GM18861 (cell line): Measurements from ENCODE around the gene UBR3.
"Not testable (repeated sequence)": the region's sequence is repeated elsewhere in the genome, so short reads cannot be mapped to it uniquely, and the experiment has no call there.

Source experiments
- ATAC-seq: cut with Tn5 transposase; IDR thresholded peaks from one replicate; pipeline ENCODE4 v1.9.1; 2021; ENCODE audit not compliant: unreplicated experiment

The UBR3 gene

DNA sequence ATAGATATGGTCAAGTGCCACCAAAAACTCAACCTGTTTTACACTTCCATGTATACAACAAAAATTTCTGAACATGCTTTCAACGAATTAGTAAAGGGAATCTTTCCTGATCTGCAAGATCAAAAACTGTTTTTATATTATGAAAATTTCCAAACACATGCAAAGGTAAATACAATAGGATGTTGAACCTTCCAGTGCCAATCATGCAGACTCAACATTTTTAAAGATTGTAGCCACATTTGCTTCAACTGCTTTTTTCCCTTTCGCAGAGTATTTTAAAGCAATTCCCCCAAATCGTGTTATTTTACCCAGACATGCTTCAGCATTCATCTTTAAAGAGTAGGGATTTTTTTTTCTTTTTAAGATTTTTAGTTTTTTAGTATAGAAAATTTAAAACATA, 40.3 kb downstream of the UBR3 start:
- no peak for ATAC-seq

DNA sequence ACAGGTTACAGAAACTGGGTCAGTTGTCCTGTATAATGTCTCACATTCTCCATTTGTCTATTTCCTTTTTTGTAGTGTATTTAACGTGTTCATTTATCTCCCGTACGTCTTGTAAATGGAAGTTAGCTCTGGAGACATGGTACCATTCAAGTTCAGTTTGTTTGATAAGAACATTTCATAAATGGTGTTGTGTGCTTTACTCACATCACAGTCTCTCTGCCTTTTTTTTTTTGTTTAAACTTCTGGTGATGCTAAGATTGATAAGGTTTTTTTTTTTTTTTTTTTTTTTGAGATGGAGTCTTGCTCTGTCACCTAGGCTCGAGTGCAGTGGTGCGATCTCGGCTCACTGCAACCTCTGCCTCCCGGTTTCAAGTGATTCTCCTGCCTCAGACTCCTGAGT, 41.7 kb downstream of the UBR3 start:
- ATAC-seq = no peak

DNA sequence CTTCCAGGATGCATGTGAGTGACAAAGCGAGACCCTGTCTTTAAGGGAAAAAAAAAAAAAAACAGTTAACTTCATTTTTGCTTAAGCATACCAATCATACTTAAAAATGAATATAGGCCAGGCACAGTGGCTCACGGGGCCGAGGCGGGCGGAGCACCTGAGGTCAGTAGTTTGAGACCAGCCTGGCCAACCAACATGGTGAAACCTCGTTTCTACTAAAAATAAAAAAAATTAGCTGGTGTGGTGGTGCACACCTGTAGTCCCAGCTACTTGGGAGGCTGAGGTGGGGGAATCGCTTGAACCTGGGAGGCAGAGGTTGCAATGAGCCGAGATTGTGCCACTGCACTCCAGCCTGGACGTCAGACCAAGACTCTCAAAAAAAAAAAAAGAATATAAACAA, 44.1 kb downstream of the UBR3 start:
- not testable (repeated sequence) for ATAC-seq

DNA sequence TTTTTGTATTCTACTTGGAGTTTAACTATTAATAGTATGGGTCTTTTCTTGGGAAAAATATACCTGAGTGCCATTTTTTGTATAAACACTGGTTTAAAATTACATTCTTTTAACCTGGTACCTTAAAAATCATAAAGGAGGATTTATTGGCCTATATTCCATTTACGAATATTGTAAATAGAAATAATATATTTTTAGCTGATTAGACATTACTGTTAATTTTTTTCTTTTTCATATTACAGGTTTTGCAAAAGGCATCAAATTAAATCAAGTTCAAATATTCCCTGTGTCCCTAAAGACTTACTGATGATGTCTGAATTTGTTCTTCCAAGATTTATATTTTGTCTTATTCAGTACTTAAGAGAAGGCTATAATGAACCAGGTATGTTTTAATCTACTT, 44.7 kb downstream of the UBR3 start:
- no peak for ATAC-seq

DNA sequence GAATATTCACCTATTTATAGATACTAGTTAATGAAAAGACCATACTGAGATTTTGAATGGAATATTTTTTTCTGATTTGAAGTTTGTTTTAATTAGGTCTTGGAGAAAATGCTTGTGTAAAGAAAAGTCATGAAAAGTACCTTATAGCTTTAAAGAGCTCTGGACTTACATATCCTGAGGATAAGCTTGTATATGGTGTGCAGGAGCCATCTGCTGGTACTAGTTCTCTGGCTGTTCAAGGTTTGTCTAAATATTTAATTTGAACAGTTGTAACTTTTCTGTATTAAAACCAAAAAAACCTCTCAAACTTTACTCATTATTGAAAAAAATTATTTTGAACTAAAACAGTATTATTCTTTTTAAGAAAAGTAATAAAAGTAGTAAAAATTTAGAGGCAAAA, 50.1 kb downstream of the UBR3 start:
- ATAC-seq = no peak

DNA sequence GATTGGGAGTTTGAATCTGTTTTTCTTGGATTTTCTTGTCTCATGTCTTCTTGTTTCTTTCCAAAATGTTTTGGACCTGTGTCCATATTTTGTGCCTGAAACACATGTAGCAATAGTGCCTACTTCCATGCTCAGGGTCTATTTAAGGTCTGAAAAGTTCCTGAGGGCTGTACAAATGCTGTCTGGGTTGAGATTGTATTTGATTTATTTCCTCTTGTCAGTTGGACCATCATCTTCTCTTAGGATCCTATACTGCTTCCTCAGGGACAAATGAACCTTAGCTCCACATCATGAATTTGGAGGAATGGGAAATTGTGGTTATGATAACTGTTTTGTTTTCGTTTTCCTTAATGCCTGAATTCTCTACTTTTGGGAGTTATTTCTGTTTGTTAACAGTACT, 59.9 kb downstream of the UBR3 start:
- no peak for ATAC-seq

DNA sequence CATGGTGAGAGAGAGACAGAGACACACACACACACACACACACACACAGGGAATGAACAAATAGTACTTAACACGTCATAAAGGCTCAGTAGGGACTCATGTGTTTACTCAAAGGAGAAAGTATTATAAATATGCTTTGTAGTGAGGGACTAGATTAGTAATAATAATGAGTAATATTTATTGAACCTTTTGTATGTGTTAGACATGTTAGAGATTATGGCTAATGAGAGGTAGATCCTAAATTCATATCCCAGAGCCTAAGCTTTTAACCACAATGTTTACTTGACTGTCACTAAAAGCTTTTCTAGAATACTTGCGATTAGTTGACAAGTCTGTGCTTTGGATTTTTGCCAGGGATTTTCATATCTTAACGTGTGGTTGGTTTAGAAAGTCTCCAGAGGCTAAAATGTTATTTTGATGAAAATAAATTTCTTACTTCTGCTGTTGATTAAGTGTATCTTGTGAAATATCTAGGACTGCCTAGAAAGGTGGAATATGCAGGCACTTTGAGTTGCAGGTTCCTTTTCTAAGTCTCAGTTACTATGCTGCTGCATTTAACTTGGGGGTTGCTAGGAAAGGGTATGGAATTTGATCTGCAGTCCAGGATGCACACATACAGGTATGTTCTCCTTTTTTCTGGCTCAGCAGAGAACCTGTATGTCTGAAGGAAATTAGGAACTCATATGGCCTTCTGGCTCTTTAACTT, 64.5 kb downstream of the UBR3 start:
- no peak for ATAC-seq

DNA sequence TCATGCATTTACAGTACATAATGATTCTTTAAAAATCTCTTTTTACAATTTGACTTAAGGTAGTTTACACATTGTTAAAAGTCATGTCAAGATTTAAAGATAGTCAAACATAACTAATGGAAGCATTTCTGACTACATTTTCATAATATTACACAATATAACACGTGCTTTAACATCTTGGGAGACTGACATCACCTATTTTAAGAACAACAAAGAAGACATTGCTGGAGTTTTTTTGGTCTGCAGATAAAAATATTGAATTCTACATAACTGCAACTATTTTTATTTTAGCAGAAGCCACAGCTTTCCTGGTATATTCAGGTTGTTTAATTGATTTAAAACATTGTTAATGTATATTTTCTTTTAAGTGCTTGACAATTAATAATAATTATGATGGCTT, 65.7 kb downstream of the UBR3 start:
- no peak for ATAC-seq

DNA sequence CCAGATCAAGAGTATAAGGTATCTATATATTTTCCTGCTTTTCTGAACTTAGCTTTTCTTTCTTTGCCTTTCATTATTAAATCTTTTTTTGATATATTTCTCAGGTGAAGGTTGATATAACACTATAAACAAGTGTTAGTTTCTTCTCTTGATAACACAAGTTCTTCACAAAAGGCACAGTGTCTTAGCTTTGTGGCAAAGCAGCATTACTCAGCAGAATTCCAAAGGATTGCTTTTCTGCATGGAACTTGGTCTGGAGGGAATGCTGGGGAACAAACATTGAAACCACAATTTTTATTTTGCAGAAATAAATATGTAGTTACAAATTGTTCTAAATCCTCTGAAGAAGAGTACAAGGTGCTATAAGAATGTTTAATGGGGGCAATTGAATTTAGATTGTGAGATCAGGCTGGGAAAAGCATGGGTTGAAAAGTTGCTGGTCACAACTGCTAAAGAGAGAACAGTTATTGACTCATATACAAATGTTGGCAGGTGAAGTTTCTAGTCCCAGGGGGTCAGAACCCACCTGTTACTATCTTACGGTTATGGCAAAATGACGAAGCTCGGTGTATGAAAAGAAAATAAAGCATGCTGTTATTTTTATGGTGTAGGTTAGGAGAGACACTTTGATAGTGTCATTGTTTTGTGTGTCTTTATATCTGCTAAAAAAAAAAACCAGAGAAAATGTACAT, 68.2 kb downstream of the UBR3 start:
- no peak for ATAC-seq

DNA sequence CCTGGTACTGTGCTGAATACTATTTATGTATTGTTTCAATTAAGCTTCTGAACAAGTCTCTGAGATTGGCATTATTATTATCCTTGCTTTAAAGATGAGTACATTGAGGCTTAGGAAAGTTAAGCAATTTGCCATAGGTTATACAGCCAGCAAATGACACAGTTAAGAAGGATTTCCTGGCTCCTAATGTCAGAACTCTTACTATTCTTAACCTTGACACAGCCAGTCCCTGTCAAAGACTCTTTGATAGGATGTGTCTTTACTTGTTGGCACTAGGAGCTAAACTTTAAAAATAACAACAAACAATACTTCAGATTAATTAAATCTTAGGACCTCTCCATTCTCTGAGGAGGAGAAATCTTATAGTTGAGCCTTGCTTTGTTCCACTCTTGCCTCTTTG, 70.6 kb downstream of the UBR3 start:
- ATAC-seq = no peak

DNA sequence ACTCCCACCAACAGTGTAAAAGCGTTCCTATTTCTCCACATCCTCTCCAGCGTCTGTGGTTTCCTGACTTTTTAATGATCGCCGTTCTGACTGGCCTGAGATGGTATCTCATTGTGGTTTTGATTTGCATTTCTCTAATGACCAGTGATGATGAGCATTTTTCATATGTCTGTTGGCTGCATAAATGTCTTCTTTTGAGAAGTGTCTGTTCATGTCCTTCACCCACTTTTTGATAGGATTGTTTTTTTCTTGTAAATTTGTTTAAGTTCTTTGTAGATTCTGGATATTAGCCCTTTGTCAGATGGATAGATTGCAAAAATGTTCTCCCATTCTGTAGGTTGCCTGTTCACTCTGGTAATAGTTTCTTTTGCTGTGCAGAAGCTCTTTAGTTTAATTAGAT, 72.8 kb downstream of the UBR3 start:
- ATAC-seq = not testable (repeated sequence)

DNA sequence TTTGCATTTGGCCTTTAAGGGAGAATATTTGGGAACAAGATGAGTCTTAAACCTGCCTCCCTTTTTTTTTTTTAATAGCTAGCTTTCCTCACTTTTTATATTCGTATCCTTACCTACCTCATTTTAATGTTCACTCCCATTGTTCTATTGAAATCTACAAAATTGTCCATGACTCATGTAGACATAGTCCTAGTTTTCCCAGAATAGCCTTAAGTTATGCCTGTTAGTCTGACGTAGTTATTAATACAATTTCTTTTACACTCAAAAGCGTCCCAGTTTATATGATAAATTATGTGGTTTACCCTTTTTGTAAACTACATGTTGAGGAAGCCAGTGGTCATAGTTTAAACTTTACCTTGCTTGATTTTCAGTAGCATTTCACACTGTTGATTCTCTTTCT, 73.4 kb downstream of the UBR3 start:
- ATAC-seq = no peak

DNA sequence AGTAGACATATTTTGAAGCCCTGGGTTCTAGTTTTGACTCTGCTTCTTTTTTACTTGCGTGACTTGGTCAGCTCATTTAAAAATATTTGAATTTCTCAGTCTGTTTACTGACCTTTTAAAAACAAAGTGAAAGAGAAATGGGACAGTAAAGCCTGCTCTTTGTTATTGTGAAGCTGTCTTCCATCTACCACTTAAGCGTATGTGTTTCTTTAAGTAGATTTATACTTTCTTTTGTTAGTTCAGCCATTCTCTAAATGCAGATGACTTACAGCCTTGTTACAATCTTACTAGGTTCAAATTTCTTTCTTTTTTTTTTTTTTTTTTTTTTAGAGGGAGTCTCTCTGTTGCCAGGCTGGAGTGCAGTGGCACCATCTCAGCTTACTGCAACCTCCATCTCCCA, 79.5 kb downstream of the UBR3 start:
- no peak for ATAC-seq

DNA sequence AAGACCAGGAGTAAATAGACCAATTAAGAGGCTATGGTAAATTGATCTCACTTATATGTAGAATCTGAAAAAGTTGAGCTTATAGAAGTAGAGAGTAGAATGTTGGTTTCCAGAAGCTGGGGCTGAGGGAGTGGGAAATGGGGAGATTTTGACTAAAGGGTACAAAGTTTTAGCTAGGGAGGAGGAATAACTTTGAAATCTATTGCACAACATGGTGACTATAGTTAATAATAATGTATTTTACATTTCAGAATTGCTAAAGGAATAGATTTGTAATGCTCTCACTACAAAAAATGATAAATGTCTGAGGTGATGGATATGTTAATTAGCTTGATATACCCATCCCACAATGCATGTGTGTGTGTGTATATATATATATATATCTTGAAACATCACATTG, 82.1 kb downstream of the UBR3 start:
- ATAC-seq = no peak

DNA sequence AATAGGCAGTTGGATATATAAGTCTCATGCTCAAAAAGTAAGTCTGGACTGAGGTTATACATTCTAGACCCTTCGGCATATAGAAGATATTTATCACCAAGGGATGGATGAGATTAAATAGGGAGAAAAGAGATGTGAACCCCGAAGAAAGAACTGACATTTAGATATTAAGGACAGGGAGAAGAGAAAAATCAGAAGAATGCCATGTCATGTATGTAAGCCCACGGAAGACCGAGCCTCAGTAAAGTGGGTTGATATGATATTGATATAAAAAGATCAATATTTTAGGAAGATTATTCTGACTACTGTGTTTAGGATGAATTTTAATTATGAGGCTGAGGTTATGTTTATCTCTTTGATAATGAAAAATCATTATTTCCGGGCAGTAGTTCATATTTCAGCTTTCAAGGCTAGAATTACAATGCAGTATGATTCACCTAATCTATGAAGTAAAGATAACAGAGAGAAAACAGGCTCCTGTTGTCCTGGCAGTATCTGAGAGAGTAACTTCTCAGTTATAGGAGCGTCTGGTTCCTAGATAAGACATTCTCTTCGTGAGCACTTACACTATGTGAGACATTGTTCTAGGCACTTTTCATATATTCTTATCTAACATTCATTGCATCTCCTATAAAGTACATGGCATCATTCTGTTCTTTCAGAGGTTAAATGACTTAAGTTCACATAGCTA, 83.0 kb downstream of the UBR3 start:
- no peak for ATAC-seq

DNA sequence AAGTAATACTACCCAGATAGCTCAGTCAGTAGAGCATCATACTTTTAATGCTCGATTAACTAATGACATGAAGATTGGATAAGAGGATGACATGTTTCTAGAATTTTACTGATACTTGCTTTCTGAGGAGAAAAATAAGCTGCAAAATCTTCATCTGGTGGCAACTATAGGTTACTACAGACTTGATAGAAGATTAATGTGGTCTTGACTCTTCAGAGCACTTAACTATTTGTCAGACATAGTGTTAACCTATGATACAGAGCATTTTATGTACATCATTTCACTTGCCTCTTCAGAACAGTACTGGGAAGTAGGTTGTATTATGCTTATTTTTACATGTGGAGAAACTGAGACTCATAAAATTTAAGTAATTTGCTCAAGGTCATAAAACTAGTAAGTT, 83.9 kb downstream of the UBR3 start:
- ATAC-seq = no peak

DNA sequence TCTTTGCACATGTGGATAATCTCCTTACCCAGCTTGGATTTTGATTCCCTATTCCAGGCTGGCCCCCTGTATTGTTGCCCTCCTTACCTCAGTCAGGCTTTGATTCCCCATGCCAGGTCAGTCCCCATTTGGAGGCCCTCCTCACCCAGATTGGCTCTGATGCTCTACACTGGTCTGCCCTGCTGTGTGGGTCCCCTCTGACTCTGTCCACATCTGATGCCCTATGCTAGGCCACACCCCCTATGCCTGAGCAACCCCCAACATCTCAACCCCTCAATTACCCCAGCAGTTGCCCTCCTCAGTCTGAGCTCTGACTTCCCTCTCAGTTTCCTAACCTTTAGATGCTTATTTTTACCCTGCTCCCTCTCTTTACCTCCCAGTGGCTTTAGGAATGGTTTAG, 89.4 kb downstream of the UBR3 start:
- ATAC-seq = no peak

DNA sequence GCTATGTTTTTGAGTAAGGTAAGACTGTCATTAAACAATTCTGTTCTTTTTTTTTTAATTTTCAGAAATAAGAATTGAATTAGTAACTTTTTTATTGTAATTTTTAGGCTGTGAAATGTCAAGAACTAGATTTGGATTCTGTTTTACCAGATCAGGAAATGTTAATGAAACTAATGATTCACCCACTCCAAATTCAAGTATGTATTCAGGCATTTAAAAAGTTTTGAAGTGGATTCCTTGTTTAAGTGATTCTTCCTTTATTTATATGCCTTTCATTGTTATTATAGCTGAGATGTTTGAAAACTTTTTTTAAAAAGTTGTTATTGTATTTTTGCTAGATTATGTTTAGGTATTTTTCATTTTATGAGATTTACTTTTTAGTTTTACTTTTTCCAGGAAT, 96.7 kb downstream of the UBR3 start:
- ATAC-seq = no peak

DNA sequence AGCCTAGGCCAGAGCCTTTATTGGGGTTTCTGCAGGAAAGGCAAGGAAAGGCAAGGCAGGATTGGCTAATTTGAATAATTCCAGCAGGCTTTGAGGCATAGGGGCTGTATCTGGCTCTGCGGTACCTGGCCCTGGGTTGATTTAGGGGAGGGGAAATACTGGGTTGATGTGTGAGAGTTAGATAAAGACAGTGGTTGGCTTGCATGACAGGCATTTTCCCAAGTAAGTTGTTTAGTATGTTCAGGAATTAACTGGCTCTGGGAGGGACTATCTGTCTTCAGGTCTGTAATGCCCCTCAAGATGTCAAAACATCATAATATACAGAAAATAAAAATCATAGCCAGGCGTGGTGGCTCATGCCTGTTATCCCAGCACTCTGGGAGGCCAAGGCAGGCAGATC, 98.7 kb downstream of the UBR3 start:
- ATAC-seq = no peak

DNA sequence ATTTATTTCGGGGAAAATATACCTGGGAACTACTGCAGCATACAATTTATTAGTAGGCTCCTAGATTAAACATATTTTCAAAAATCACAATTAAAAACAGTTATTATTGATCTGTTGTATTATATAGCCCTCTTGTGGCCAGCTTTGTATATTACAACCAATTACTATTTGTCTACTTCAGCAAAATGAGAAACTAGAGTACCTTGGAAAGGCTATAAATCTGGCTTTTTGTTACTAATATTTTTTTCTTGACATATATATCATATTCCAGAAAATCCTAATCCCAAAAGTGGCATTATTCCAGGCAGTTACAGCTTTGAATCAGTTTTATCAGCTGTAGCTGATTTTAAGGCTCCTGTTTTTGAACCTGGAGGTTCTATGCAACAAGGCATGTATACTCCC, 101.2 kb downstream of the UBR3 start:
- no peak for ATAC-seq

DNA sequence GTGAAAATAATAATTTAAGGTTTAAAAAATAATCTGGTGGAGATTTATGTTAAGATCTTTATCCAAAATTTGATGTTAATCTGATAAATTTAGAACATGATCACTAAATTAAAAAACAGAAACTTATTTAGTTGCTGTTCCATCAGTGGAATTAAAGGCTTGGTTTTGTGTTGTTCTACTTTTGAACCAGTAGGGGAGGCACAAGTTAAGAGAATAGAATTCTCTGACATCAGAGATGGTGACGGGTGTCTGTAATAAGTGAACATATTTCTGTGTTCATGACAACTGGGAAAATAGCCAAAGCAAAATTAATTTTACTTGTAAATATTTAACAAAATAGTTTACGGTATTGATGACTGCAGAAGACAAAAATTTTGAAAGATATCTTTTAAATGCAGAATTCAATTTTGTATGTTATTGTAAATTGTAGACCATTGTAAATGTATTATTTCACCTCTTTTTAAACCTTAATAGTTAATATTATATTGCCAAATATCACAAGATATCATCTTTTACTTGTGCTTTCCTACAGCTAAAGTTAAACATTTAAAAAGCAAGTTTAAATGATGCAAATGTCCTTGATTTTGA, 106.0 kb downstream of the UBR3 start:
- peak; percentile 79 for ATAC-seq

DNA sequence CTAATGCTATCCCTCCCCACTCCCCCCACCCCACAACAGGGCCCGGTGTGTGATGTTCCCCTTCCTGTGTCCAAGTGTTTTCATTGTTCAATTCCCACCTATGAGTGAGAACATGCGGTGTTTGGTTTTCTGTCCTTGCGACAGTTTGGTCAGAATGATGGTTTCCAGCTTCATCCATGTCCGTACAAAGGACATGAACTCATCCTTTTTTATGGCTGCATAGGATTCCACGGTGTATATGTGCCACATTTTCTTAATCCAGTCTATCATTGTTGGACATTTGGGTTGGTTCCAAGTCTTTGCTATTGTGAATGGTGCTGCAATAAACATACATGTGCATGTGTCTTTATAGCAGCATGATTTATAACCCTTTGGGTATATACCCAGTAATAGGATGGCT, 109.4 kb downstream of the UBR3 start:
- not testable (repeated sequence) for ATAC-seq
